Pancreas (tissue), 10 donors: ENCODE data around the gene ACSL5. TPM values are rescaled to one million over a fixed set of nuclear protein-coding genes. Genes with fewer than 3 reads are reported as not detected.
A peak's percentile ranks its signal among the peaks of the same experiment; 100 is the strongest.
"Not testable (repeated sequence)": the region's sequence is repeated elsewhere in the genome, so short reads cannot be mapped to it uniquely, and the experiment has no call there.

Source experiments
- ATAC-seq, 4 donors: fragments of 200-7000 bp; cut with Tn5 transposase; one replicate each; pipeline versions ENCODE4 v1.8.0 to v1.9.1; 2020; ENCODE audit warnings: mild to moderate bottlenecking in 4 of 4, moderate library complexity in 4 of 4
- DNase-seq, 6 donors: peaks; one replicate each; pipeline ENCODE4 v3.0.0-alpha.2; 2020
- FAIRE-seq: peaks from 2 replicates; lab custom pipeline; 2012; peaks lifted over from hg19 to GRCh38; lab: Jason Lieb, UNC
- H3K27ac ChIP-seq, 4 donors: fragments of 200-600 bp; sonication (generic); 1 replicate in 3 of 4; 2 replicates in 1 of 4; pipeline versions ENCODE4 v1.5.0 to v1.8.0; 2020
- H3K27me3 ChIP-seq, 4 donors: fragments of 200-600 bp; one replicate each; pipeline ENCODE4 v1.8.0; 2021
- H3K36me3 ChIP-seq, 3 donors: fragments of 200-600 bp; sonication (generic) in 1 of 3; one replicate each; pipeline versions ENCODE4 v1.5.0 to v1.8.0; 2020 to 2021
- H3K4me1 ChIP-seq, 3 donors: fragments of 200-600 bp; one replicate each; pipeline ENCODE4 v1.8.0; 2021
- H3K4me3 ChIP-seq, 4 donors: fragments of 200-600 bp; sonication (generic) in 2 of 4; one replicate each; pipeline versions ENCODE4 v1.5.0 to v1.8.0; 2020 to 2021
- H3K9me3 ChIP-seq, 4 donors: fragments of 200-600 bp; one replicate each; pipeline ENCODE4 v1.8.0; 2021
- CTCF ChIP-seq, 4 donors: fragments of 200-600 bp; sonication (generic) in 3 of 4; IDR thresholded peaks; one replicate each; pipeline versions ENCODE4 v1.5.0 to v1.8.0; 2021; ENCODE audit warnings: antibody characterized with exemption in 4 of 4
- WGBS, 2 donors: extraction: QIAGEN DNeasy Blood & Tissue Kit; methylation state at CpG; one replicate each; pipeline ENCODE4 v1.1.7; 2013; 5-methylcytosine and 5-hydroxymethylcytosine counted together
- intact Hi-C, 3 donors: fragments of 100-400 bp; cut with DNase I; formaldehyde crosslinking; loops; one replicate each; pipeline versions ENCODE4 v1.11.1 to v1.14.2; 2022
- polyA plus RNA-seq, 2 donors: library from polyadenylated mRNA; stranded (reverse); fragments of 200-250 nt; gene quantifications; one replicate each; pipeline ENCODE4 v1.2.3, GENCODE V29; 2013
- total RNA-seq, 6 donors: library from RNA; stranded (reverse); fragmentation: NEBNext Ultra II Directional in 4 of 6; extraction: Animal tissue kit (Norgen Biotek cat#: 25700) in 4 of 6; gene quantifications; one replicate each; pipeline versions ENCODE4 v1.2.1 to v1.2.4, GENCODE V29; 2021 to 2023
- donor health status: healthy with polysubstance abuse.
- donor health status: DM: no; HTN: no; CAD: no; lungs with moderate emphysema.
- donor health status: DM: no; HTN: no; CAD: no.
- donor health status: control.
- donor health status: control.
- donor health status: Bipolar disorder and iron deficiency.
- donor health status: DM: yes; HTN: yes; CAD: no.
- donor health status: DM: no; HTN: no; CAD: no.
- donor health status: DM: no; HTN: no; CAD: no.
- donor health status: DM: yes; HTN: yes; CAD: no.

The ACSL5 gene
- total and polyA plus RNA-seq, 8 donors: 2.2 to 7.2 (median 3.7) TPM

- no peak for ATAC-seq
- no peaks in the 10 kb centered on the region for H3K4me1 ChIP-seq
- WGBS, 2 donors: 53 to 58% methylated on average over 5 of the region's 5 CpGs
- H3K27ac ChIP-seq: no peak overlapping the region
- DNase-seq: no peak
- no peak overlapping the region for H3K4me3 ChIP-seq
- intact Hi-C loops: no loop called here
- no peak for TF ChIP-seq CTCF (IDR thresholded peaks at IDR 0.05)
- H3K36me3 ChIP-seq: no peaks in the 10 kb centered on the region
- no peak for FAIRE-seq
- H3K9me3 ChIP-seq: no peaks in the 10 kb centered on the region
- H3K27me3 ChIP-seq: no peaks in the 10 kb centered on the region
Measured at GRCh38 chr10:112395809-112396530, 22.1 kb downstream of the ACSL5 start.

GRCh38 chr10:112397592-112397991 lies 23.7 kb downstream of the ACSL5 start:
- ATAC-seq: no peak
- FAIRE-seq: no peak

GRCh38 chr10:112402917-112403316 lies 29.0 kb downstream of the ACSL5 start:
- DNase-seq (no peak), FAIRE-seq (peak; percentile 51), ATAC-seq (no peak)
- no peak overlapping the region for H3K4me3 ChIP-seq
- H3K4me1 ChIP-seq: no peaks in the 10 kb centered on the region
- 51 to 55% methylated on average over 2 of the region's 2 CpGs for WGBS, 2 donors
- intact Hi-C loops: no loop called here
- no peak for TF ChIP-seq CTCF (IDR thresholded peaks at IDR 0.05)
- no peaks in the 10 kb centered on the region for H3K36me3 ChIP-seq
- no peaks in the 10 kb centered on the region for H3K27me3 ChIP-seq
- no peaks in the 10 kb centered on the region for H3K9me3 ChIP-seq
- H3K27ac ChIP-seq: no peak overlapping the region

More at GRCh38 chr10:112397592-112397991, 23.7 kb downstream of the ACSL5 start:
- no peak for TF ChIP-seq CTCF (IDR thresholded peaks at IDR 0.05)
- H3K27me3 ChIP-seq: no peaks in the 10 kb centered on the region
- no peak for DNase-seq
- intact Hi-C loops: no loop called here
- H3K9me3 ChIP-seq: no peaks in the 10 kb centered on the region
- no peak overlapping the region for H3K27ac ChIP-seq
- WGBS, 2 donors: 72 to 76% methylated on average over 2 of the region's 2 CpGs
- no peaks in the 10 kb centered on the region for H3K36me3 ChIP-seq
- H3K4me1 ChIP-seq: no peaks in the 10 kb centered on the region
- no peak overlapping the region for H3K4me3 ChIP-seq

- TF ChIP-seq CTCF (IDR thresholded peaks at IDR 0.05): no peak
Measured at GRCh38 chr10:112404617-112405016, 30.7 kb downstream of the ACSL5 start.

GRCh38 chr10:112406806-112407205 lies 32.9 kb downstream of the ACSL5 start:
- H3K4me3 ChIP-seq, H3K36me3 ChIP-seq, DNase-seq, FAIRE-seq, H3K27me3 ChIP-seq, intact Hi-C loops, H3K27ac ChIP-seq, H3K4me1 ChIP-seq, ATAC-seq, H3K9me3 ChIP-seq: not testable (repeated sequence)
- 61 to 65% methylated on average over 2 of the region's 2 CpGs for WGBS, 2 donors

More at GRCh38 chr10:112404617-112405016, 30.7 kb downstream of the ACSL5 start:
- no peak overlapping the region for H3K27ac ChIP-seq
- intact Hi-C loops: no loop called here
- H3K4me3 ChIP-seq: no peak overlapping the region
- H3K27me3 ChIP-seq: no peaks in the 10 kb centered on the region
- no peak for FAIRE-seq
- H3K4me1 ChIP-seq: no peaks in the 10 kb centered on the region
- H3K9me3 ChIP-seq: no peaks in the 10 kb centered on the region
- H3K36me3 ChIP-seq: no peaks in the 10 kb centered on the region
- WGBS, 2 donors: 52 to 59% methylated on average over 3 of the region's 3 CpGs
- no peak for DNase-seq
- no peak for ATAC-seq
